NB4 (cell line): ENCODE results near the gene CTNNAL1.

Experiments used
- CTCF ChIP-seq: IDR thresholded peaks from one replicate; pipeline ENCODE4 v1.5.1; 2012; ENCODE audit warnings: low read depth, low read length
- MYC ChIP-seq: IDR thresholded peaks from 2 replicates; pipeline ENCODE4 v1.6.1; 2011; ENCODE audit warnings: low read depth, low read length
- POLR2A ChIP-seq: IDR thresholded peaks from 2 replicates; pipeline ENCODE4 v1.6.1; 2011; ENCODE audit warnings: mild to moderate bottlenecking; ENCODE audit not compliant: insufficient read length; ENCODE audit errors: extremely low read depth
- TF ChIP-seq, protein P1 (sequence below): IDR thresholded peaks from 2 replicates; pipeline ENCODE4 v1.6.1; 2011; ENCODE audit warnings: low read depth, low read length

GRCh38 chr9:109011231-109011671 is 2.0 kb downstream of the CTNNAL1 start:
- TF ChIP-seq CTCF (no peak), POLR2A (no peak), MYC (no peak)
- TF ChIP-seq, protein P1, sequence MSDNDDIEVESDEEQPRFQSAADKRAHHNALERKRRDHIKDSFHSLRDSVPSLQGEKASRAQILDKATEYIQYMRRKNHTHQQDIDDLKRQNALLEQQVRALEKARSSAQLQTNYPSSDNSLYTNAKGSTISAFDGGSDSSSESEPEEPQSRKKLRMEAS, result no peak
